ENCODE measurements around the gene DYTN. TPM values are rescaled to one million over a fixed set of nuclear protein-coding genes. Genes with fewer than 3 reads are reported as not detected.

DYTN gene
- total RNA-seq, 2 experiments from 2014 or later: not detected

GRCh38 chr2:206756816-206757215 is 38.6 kb upstream of the DYTN start:
- Mint-ChIP-seq H3K27me3 (peaks cover 37% of the 10 kb centered on the region), H3K9me3 (no peaks in the 10 kb centered on the region), H3K4me1 (ENCODE audit: low read depth) (no peaks in the 10 kb centered on the region), H3K27ac (no peak overlapping the region), H3K4me3 (no peak overlapping the region), H3K36me3 (ENCODE audit: low read depth) (no peaks in the 10 kb centered on the region)
- Histone ChIP-seq H3K9me3 (ENCODE audit: control insufficient read depth in 1 of 2, insufficient read depth in 1 of 2, low read length in 2 of 2) (no peaks in the 10 kb centered on the region), H3K4me1 (ENCODE audit: insufficient read depth, low read length) (no peaks in the 10 kb centered on the region), H3K27me3 (ENCODE audit: control insufficient read depth in 1 of 2, insufficient read depth in 2 of 2, low read length in 2 of 2) (peaks cover 4 to 19% of the 10 kb centered on the region in 2 experiments), H3K4me3 (ENCODE audit: low read length) (no peak overlapping the region), H3K27ac (ENCODE audit: low read depth in 1 of 2, low read length in 2 of 2) (no peak overlapping the region), H3K36me3 (ENCODE audit: insufficient read depth, low read length) (no peaks in the 10 kb centered on the region)
- ATAC-seq (ENCODE audit: poor library complexity): no peak
- intact Hi-C loops (cut with DNase I, micrococcal nuclease): no loop called here
- POLR2A ChIA-PET: interaction anchor here (0.7 kb wide), 1 partner anchor 11 kb away, joined by 3 read pairs; no protein-coding TSS in a partner anchor
- DNase-seq: no peak
- CTCF ChIA-PET: no interaction called here
- TF ChIP-seq CTCF (IDR thresholded peaks at IDR 0.05): no peak

- Histone ChIP-seq H3K4me1 (ENCODE audit: insufficient read depth, low read length) (no peaks in the 10 kb centered on the region), H3K9me3 (ENCODE audit: control insufficient read depth in 1 of 2, insufficient read depth in 1 of 2, low read length in 2 of 2) (no peaks in the 10 kb centered on the region), H3K36me3 (ENCODE audit: insufficient read depth, low read length) (no peaks in the 10 kb centered on the region), H3K27ac (ENCODE audit: low read depth in 1 of 2, low read length in 2 of 2) (no peak overlapping the region), H3K4me3 (ENCODE audit: low read length) (no peak overlapping the region), H3K27me3 (ENCODE audit: control insufficient read depth in 1 of 2, insufficient read depth in 2 of 2, low read length in 2 of 2) (no peaks in the 10 kb centered on the region)
- Mint-ChIP-seq H3K27ac (no peak overlapping the region), H3K27me3 (peaks cover 39% of the 10 kb centered on the region), H3K36me3 (ENCODE audit: low read depth) (no peaks in the 10 kb centered on the region), H3K9me3 (no peaks in the 10 kb centered on the region), H3K4me1 (ENCODE audit: low read depth) (no peaks in the 10 kb centered on the region), H3K4me3 (no peak overlapping the region)
- DNase-seq (no peak), ATAC-seq (ENCODE audit: poor library complexity) (no peak)
- POLR2A ChIA-PET: no interaction called here
- TF ChIP-seq CTCF (IDR thresholded peaks at IDR 0.05): no peak
- intact Hi-C loops (cut with DNase I, micrococcal nuclease): no loop called here
- CTCF ChIA-PET: no interaction called here
Measured at GRCh38 chr2:206740800-206741199, 22.6 kb upstream of the DYTN start.

- H3K9me3 Mint-ChIP-seq: no peaks in the 10 kb centered on the region
- no peak overlapping the region for H3K4me3 Mint-ChIP-seq
- Histone ChIP-seq H3K27me3 (ENCODE audit: control insufficient read depth in 1 of 2, insufficient read depth in 2 of 2, low read length in 2 of 2) (peaks cover 0 to 2% of the 10 kb centered on the region in 2 experiments), H3K4me1 (ENCODE audit: insufficient read depth, low read length) (no peaks in the 10 kb centered on the region), H3K4me3 (ENCODE audit: low read length) (no peak overlapping the region), H3K9me3 (ENCODE audit: control insufficient read depth in 1 of 2, insufficient read depth in 1 of 2, low read length in 2 of 2) (no peaks in the 10 kb centered on the region), H3K36me3 (ENCODE audit: insufficient read depth, low read length) (no peaks in the 10 kb centered on the region), H3K27ac (ENCODE audit: low read depth in 1 of 2, low read length in 2 of 2) (no peak overlapping the region)
- no peak overlapping the region for H3K27ac Mint-ChIP-seq
- DNase-seq (no peak), ATAC-seq (ENCODE audit: poor library complexity) (no peak)
- H3K36me3 Mint-ChIP-seq (ENCODE audit: low read depth): no peaks in the 10 kb centered on the region
- TF ChIP-seq CTCF (IDR thresholded peaks at IDR 0.05): no peak
- CTCF ChIA-PET: no interaction called here
- no peaks in the 10 kb centered on the region for H3K4me1 Mint-ChIP-seq (ENCODE audit: low read depth)
- intact Hi-C loops (cut with DNase I, micrococcal nuclease): no loop called here
- POLR2A ChIA-PET: no interaction called here
- peaks cover 35% of the 10 kb centered on the region for H3K27me3 Mint-ChIP-seq
Measured at GRCh38 chr2:206739271-206739670, 21.1 kb upstream of the DYTN start.
